MM.1S (cell line): ENCODE data around the gene CTRB1.
"Not testable (repeated sequence)": the region's sequence is repeated elsewhere in the genome, so short reads cannot be mapped to it uniquely, and the experiment has no call there.

Experiments
- DNase-seq: peaks from one replicate; pipeline ENCODE4 v3.0.0-alpha.2; 2015
- H2AFZ ChIP-seq: fragments of 300-600 bp; sonication (generic); 2 replicates; pipeline ENCODE4 v1.6.0; 2016; ENCODE audit warnings: antibody characterized with exemption, low read length
- H3F3A ChIP-seq: fragments of 300-600 bp; sonication (generic); 2 replicates; pipeline ENCODE4 v1.6.1; 2016; ENCODE audit warnings: mild to moderate bottlenecking, antibody characterized with exemption, low read length, moderate library complexity, mixed read lengths; ENCODE audit not compliant: insufficient read depth
- H3K27ac ChIP-seq: fragments of 300-600 bp; sonication (generic); 2 replicates; pipeline ENCODE4 v1.5.1; 2016; ENCODE audit warnings: mild to moderate bottlenecking, low read length
- H3K27me3 ChIP-seq: fragments of 300-600 bp; sonication (generic); replicated peaks from 2 replicates; pipeline ENCODE4 v1.6.0; 2016; ENCODE audit warnings: low read length; ENCODE audit not compliant: insufficient read depth
- H3K36me3 ChIP-seq: fragments of 300-600 bp; sonication (generic); replicated peaks from 2 replicates; pipeline ENCODE4 v1.6.1; 2016; ENCODE audit warnings: mild to moderate bottlenecking, low read length, mixed read lengths; ENCODE audit not compliant: insufficient read depth
- H3K4me1 ChIP-seq: fragments of 300-600 bp; sonication (generic); 2 replicates; pipeline ENCODE4 v1.6.1; 2016; ENCODE audit warnings: low read length, mixed read lengths
- H3K4me2 ChIP-seq: fragments of 300-600 bp; sonication (generic); 2 replicates; pipeline ENCODE4 v1.6.0; 2016; ENCODE audit warnings: low read depth, low read length
- H3K4me3 ChIP-seq: fragments of 300-600 bp; sonication (generic); 2 replicates; pipeline ENCODE4 v1.5.1; 2016; ENCODE audit warnings: low read length, mixed read lengths
- H3K79me2 ChIP-seq: fragments of 300-600 bp; sonication (generic); 2 replicates; pipeline ENCODE4 v1.6.1; 2016; ENCODE audit warnings: mixed run types, low read length, mixed read lengths
- H3K9ac ChIP-seq: fragments of 300-600 bp; sonication (generic); 2 replicates; pipeline ENCODE4 v1.6.1; 2016; ENCODE audit warnings: low read length, mixed read lengths
- H3K9me2 ChIP-seq: fragments of 300-600 bp; sonication (generic); replicated peaks from 2 replicates; pipeline ENCODE4 v1.6.1; 2016; ENCODE audit warnings: mild to moderate bottlenecking, low read length, mixed read lengths; ENCODE audit not compliant: insufficient read depth
- H3K9me3 ChIP-seq: fragments of 300-600 bp; sonication (generic); replicated peaks from 2 replicates; pipeline ENCODE4 v1.6.1; 2016; ENCODE audit warnings: mild to moderate bottlenecking, low read length, mixed read lengths; ENCODE audit not compliant: insufficient read depth
- H4K20me1 ChIP-seq: fragments of 300-600 bp; sonication (generic); 2 replicates; pipeline ENCODE4 v1.6.1; 2016; ENCODE audit warnings: mild to moderate bottlenecking, low read length, moderate library complexity, mixed read lengths; ENCODE audit not compliant: insufficient read depth
- EZH2 ChIP-seq: fragments of 300-600 bp; sonication (generic); optimal IDR thresholded peaks from 2 replicates; pipeline ENCODE3; 2017; ENCODE audit warnings: low read depth, mild to moderate bottlenecking, antibody characterized with exemption, low read length, mixed read lengths
- EZH2phosphoT487 ChIP-seq: fragments of 300-600 bp; sonication (generic); IDR thresholded peaks from 2 replicates; pipeline ENCODE4 v1.6.1; 2018; ENCODE audit warnings: antibody characterized with exemption, low read length
- TF ChIP-seq, protein P1 (sequence below): fragments of 300-600 bp; sonication (generic); IDR thresholded peaks from 2 replicates; pipeline ENCODE4 v1.5.1; 2016; ENCODE audit warnings: antibody characterized with exemption, low read length, mixed read lengths

The CTRB1 gene

DNA sequence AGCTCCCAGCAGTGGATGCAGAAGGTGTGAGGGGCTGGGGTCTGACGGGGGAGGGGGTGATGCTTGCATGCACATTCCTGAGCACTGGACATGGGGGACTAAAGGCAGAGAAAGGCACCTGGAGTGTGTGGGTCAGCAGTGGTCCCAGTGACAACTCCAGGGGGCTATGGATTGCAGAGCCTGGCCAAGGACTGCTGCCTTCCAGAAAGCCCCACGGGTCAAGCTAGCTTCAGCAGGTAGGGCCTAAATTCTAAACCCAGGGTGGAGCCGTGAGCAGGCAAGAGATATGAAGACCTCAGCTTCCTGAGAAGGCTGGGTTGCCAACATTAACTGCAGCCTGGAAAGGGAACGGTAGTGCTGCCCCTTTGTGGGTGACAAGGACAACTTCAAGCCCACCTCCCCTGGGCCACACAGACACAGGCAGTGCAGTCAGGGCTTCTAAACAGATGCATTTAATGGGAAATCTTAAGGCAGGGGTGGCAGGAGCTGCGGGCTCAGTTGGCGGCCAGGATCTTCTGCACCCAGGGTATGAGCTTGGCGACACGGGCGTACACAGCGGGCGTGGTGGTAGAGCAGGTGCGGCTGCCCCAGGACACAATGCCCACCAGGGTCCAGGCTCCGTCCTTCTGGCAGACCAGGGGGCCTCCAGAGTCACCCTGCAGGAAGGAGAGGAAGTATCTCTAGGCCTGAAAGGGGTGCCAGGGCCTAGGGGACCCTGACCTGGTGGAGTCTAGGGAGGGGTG, 14.9 kb upstream of the CTRB1 start:
- no peak overlapping the region for H3K4me2 ChIP-seq
- H4K20me1 ChIP-seq: no peaks in the 10 kb centered on the region
- no peaks in the 10 kb centered on the region for H3K27me3 ChIP-seq
- DNase-seq: no peak
- H3K79me2 ChIP-seq: no peaks in the 10 kb centered on the region
- H3K4me1 ChIP-seq: no peaks in the 10 kb centered on the region
- H3F3A ChIP-seq: no peaks in the 10 kb centered on the region
- no peaks in the 10 kb centered on the region for H3K9me3 ChIP-seq
- no peak overlapping the region for H3K27ac ChIP-seq
- H3K9me2 ChIP-seq: no peaks in the 10 kb centered on the region
- no peak overlapping the region for H3K9ac ChIP-seq
- no peak overlapping the region for H3K4me3 ChIP-seq
- TF ChIP-seq EZH2 (no peak), EZH2phosphoT487 (no peak)
- TF ChIP-seq, protein P1, sequence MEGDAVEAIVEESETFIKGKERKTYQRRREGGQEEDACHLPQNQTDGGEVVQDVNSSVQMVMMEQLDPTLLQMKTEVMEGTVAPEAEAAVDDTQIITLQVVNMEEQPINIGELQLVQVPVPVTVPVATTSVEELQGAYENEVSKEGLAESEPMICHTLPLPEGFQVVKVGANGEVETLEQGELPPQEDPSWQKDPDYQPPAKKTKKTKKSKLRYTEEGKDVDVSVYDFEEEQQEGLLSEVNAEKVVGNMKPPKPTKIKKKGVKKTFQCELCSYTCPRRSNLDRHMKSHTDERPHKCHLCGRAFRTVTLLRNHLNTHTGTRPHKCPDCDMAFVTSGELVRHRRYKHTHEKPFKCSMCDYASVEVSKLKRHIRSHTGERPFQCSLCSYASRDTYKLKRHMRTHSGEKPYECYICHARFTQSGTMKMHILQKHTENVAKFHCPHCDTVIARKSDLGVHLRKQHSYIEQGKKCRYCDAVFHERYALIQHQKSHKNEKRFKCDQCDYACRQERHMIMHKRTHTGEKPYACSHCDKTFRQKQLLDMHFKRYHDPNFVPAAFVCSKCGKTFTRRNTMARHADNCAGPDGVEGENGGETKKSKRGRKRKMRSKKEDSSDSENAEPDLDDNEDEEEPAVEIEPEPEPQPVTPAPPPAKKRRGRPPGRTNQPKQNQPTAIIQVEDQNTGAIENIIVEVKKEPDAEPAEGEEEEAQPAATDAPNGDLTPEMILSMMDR: no peak
- no peaks in the 10 kb centered on the region for H3K36me3 ChIP-seq
- H2AFZ ChIP-seq: no peak overlapping the region

GRCh38 chr16:75204410-75204758, 14.4 kb upstream of the CTRB1 start:
- Histone ChIP-seq H4K20me1 (no peaks in the 10 kb centered on the region), H3K36me3 (no peaks in the 10 kb centered on the region), H3K9ac (no peak overlapping the region), H3K9me3 (no peaks in the 10 kb centered on the region), H3K79me2 (no peaks in the 10 kb centered on the region), H3K27ac (no peak overlapping the region), H3K27me3 (no peaks in the 10 kb centered on the region), H2AFZ (no peak overlapping the region), H3K4me3 (no peak overlapping the region), H3F3A (no peaks in the 10 kb centered on the region), H3K4me2 (no peak overlapping the region), H3K9me2 (no peaks in the 10 kb centered on the region), H3K4me1 (no peaks in the 10 kb centered on the region)
- no peak for DNase-seq
- TF ChIP-seq EZH2 (no peak), EZH2phosphoT487 (no peak)
- TF ChIP-seq, protein P1: no peak

DNA sequence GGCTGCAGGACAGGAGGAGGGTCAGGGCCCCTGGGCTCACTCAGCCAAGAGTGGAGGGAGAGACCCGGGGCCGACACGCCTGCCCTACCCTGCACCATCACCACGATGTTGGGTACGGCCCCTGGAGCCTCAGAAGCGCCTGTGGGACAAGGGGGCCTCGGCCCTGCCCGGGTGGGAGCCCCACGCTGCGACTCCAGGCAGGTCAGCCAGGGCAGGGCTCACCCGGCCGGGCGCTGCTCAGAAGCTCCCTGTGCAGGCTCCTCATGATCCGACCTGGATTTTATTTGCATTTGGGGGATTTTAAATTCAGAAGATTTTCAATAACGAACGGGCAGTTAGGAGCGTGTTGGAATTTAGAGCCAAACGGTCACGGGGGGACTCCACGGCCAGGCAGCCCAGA, 13.9 kb upstream of the CTRB1 start:
- H3K27ac ChIP-seq, H3K36me3 ChIP-seq, H3K4me3 ChIP-seq, H3K27me3 ChIP-seq, H3K4me2 ChIP-seq, H3K4me1 ChIP-seq, H3K79me2 ChIP-seq, H3K9me3 ChIP-seq, H4K20me1 ChIP-seq, H3F3A ChIP-seq, DNase-seq, H2AFZ ChIP-seq, H3K9ac ChIP-seq, H3K9me2 ChIP-seq: not testable (repeated sequence)

DNA sequence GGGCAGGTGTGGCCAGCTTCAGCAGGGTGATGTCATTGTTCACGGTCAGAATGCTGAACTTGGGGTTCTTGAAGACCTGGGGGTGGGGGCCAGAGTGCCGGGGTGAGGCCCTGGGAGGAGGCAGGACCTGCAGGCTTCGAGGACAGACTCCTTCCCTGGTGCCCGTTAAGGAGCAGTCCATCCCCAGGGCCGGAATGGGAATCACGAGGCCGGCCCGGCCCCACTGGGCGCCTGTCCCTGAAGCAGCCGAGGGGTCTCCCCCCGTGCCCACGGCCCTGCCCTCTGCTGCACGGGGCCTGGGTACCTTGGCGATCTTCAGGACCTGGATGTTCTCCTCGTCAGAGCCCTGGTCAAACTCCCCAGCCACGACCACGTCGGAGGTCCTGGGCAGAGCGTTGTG, 13.3 kb upstream of the CTRB1 start:
- H3K4me2 ChIP-seq, H3K9me3 ChIP-seq, H4K20me1 ChIP-seq, H3K9me2 ChIP-seq, DNase-seq, H3K79me2 ChIP-seq, H3K27ac ChIP-seq, H3K4me1 ChIP-seq, H3K27me3 ChIP-seq, H3F3A ChIP-seq, H3K9ac ChIP-seq, H3K4me3 ChIP-seq, H3K36me3 ChIP-seq, H2AFZ ChIP-seq: not testable (repeated sequence)

- not testable (repeated sequence) for H3K79me2 ChIP-seq, H4K20me1 ChIP-seq, H3K27me3 ChIP-seq, H3K36me3 ChIP-seq, H3K4me1 ChIP-seq, H3K9me3 ChIP-seq, H3K9me2 ChIP-seq, DNase-seq, H3K9ac ChIP-seq, H3K4me2 ChIP-seq, H3K4me3 ChIP-seq, H2AFZ ChIP-seq, H3K27ac ChIP-seq, H3F3A ChIP-seq
Observed at GRCh38 chr16:75205961-75206748, 12.6 kb upstream of the CTRB1 start.
